H4 (cell line): ENCODE data around the gene ADAMTSL2. TPM values are rescaled to one million over a fixed set of nuclear protein-coding genes. Genes with fewer than 3 reads are reported as not detected.

Source experiments
- DNase-seq: peaks from one replicate; pipeline ENCODE4 v3.0.0-alpha.2; 2015; ENCODE audit warnings: low spot score
- total RNA-seq: library from RNA; depleted of rRNA; stranded (reverse); fragments of >200 nt; shearing (Covaris generic); gene quantifications from 2 replicates; pipeline ENCODE4 v1.2.3, GENCODE V29; 2014

The ADAMTSL2 gene
- total RNA-seq, 1 experiment from 2014 or later: not detected

DNA sequence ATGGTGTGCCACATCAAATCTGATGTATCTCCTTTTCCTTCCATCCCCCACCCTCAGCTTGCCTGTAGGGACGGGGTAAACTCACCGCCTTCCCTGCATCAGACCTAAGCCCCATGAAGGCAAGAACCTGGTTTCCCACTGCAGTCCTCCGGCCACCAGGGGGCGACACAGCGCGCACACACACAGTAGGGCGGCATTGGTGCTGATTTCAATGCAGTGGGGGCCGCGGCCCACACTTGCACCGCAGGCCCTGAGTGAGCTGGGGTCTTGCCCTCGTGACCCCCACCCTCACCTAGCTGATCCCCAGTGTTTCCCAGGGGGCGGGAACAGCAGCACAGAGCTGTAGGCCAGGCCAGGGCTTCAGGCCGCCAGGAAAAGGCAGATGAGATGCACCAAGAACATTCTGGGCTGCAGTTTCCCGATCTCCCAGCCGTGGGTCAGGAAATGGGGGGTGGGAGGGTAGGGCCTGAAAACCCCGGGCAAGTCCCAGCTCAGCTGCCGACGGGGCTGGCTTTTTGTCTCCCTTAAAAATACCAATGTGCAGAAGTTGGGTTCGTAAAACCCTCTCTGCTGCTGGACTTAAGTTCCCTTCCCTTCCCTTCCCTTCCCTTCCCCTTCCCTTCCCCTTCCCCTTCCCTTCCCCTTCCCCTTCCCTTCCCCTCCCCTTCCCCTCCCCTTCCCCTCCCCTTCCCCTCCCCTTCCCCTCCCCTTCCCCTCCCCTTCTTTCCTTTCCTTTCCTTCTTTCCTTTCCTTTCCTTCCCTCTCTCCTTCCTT is 55.1 kb downstream of the ADAMTSL2 start:
- DNase-seq: no peak

- DNase-seq: no peak
These were observed 55.8 kb downstream of the ADAMTSL2 start for GRCh38 chr9:133590231-133590855.

GRCh38 chr9:133591116-133591910 is 56.8 kb downstream of the ADAMTSL2 start:
- no peak for DNase-seq

GRCh38 chr9:133591985-133592384 is 57.5 kb downstream of the ADAMTSL2 start:
- DNase-seq: no peak

DNA sequence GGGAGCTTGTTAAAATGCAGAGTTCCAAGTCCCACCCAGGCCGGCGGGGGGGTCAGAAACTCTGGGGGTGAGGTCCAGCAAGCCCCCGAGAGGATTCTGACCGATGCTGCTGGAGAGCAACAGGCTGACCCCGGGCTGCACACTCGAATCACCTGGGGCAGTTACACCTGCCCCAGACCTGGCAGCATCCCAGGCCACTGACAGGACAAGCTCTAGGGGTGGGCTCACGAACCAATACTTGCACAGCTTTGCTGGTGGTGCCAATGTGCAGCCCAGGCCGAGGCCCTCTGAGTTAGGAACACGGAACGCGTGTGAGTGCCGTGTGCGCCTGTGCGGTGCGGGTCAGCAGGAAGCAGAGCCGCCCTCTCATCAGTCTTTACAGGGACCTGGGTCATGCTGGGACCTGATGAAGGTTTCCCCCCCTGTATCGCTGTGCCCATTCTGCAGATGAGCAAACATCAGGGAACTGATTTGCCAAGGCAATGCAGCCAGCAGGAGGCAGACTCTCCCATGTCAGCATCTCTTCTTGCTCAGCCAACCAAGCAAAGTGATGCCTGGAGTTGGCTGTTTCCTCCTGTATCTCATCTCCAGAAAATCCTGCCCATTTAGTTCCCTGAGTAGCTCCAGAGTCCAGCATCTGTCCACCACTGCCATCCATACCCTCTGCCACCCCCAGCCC is 58.4 kb downstream of the ADAMTSL2 start:
- DNase-seq: no peak

GRCh38 chr9:133593587-133594253 is 59.2 kb downstream of the ADAMTSL2 start:
- DNase-seq: no peak

DNA sequence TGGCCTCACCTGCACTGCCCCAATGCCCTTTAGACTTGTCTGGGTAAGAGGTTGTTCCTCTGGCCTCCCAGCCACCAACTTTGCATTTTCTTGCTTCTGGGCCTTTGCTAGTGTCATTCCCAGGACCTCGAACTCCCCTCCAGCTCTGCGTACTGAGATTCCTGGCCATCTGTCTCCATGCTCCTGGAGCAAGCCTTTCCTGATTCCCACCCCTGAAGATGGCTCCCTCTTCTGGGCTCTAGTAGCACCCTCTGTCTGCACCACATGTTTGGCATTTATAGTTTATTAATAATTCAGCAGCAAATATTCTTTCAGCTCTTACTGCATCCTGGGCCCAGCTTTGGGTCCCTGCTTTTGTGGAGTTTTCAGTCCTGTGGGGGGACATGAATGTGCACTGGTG is 59.8 kb downstream of the ADAMTSL2 start:
- DNase-seq: no peak

GRCh38 chr9:133595910-133596309 is 61.4 kb downstream of the ADAMTSL2 start:
- DNase-seq: no peak

DNA sequence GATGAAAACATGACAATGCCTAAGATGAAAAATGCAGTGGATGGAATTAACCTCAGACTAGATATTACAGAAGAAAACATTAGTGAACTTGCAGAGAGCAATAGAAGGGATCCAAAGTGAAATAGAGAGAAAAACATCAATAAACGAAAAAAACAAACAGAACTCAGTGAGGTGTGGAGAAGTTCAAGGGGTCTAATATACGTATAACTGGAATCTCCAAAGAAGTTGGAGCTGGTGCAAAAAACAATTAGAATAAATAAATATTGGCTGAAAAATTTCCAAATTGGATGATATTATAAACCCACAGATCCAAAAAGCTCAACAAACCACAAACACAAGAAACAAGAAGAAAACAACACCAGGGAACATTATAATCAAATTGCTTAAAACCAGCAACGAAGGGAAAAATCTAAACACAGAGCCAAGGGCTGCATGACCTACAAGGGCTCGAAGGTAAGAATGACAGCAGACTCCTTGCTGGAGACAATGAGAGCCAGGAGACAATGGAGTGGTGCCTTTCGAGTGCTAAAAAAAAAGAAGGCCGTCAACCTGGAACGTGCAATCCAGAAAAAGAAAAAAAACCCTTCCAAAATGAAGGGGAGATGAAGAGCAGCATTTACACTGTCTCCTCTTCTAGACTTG is 62.9 kb downstream of the ADAMTSL2 start:
- no peak for DNase-seq

- DNase-seq: no peak
These were observed 64.5 kb downstream of the ADAMTSL2 start for GRCh38 chr9:133598978-133599377.

- DNase-seq: no peak
These were observed 65.1 kb downstream of the ADAMTSL2 start for GRCh38 chr9:133599470-133600173.

- DNase-seq: no peak
These were observed 66.2 kb downstream of the ADAMTSL2 start for GRCh38 chr9:133600739-133601138.

GRCh38 chr9:133601746-133602145 is 67.2 kb downstream of the ADAMTSL2 start:
- DNase-seq: no peak

- DNase-seq: no peak
These were observed 67.8 kb downstream of the ADAMTSL2 start for GRCh38 chr9:133602277-133602676.

DNA sequence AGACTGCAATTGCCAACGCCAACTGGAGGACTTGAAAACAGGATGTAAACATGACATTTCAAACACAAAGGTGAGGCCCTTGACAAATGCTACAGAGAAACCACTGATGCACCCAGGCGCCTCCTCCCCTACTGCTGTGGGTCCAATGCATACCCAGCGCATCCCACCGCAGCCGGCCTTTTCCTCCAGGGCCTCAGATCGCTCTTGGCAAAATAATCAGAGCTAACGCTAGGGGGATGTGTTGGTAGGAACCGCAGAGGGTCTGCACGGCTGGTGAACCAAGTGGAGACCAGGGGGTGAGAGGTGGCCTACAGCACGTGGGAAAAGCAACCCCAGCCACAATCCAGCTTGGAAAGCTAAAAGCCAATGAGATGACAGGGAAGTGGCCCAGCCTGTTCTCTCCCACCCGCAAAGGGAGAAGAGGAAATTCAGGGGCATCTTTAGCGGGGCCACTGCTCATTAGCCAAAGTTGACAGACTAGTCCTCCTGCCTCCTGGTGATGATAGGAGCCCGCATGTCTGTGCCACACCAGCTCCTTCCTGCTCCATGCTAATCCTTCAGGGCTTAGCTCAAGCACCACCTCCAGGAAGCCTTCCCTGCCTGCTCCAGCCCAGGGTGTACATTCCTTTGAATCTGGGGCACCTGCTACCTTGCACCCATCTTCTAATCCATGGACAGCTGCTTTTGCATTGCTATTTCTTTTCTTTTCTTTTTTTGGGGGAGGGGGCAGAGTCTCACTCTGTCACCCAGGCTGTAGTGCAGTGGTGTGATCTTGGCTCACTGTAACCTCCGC is 68.8 kb downstream of the ADAMTSL2 start:
- no peak for DNase-seq

DNA sequence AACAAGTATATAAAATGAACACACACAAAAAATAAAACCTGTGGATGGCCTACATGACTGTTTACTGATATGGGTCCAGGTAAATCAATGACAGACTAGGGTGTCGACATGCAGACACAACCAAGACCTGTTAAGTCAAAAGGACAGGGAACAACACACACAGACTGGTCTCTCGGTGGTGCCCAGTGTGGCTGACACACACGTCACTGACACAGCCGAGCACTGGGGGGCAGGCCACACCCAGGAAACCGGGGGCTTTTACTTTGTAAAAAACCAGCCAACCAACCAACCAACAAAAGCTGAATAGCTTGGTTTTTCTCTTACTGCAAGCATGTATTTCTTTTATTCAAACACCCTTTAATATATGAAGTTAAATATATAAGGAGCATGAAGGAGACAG is 69.7 kb downstream of the ADAMTSL2 start:
- no peak for DNase-seq

DNA sequence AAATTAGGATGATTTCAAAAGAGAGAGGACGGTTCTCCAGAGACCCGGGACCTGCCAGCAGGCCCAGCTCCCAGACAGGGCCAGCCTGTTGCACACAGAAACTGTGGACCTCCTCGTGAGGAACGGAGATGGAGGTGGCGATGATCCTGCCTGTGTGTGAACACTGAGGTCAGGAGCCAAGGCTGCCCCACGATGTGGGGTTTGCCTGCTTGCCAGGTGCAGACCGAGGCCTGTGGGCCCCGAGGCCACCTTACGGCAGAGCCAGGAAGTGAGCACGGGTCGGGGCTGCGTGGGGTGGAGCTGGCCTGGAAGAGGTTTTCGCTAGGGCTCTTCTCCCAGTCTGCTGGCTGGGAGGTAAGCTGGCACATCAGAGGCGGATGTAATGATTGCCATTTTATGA is 70.4 kb downstream of the ADAMTSL2 start:
- no peak for DNase-seq

GRCh38 chr9:133605446-133605845 is 70.9 kb downstream of the ADAMTSL2 start:
- DNase-seq: no peak

- DNase-seq: no peak
These were observed 71.6 kb downstream of the ADAMTSL2 start for GRCh38 chr9:133605856-133606707.
